Measurements from ENCODE around the gene RBM20. TPM values are rescaled to one million over a fixed set of nuclear protein-coding genes. Genes with fewer than 3 reads are reported as not detected.

The RBM20 gene
- total RNA-seq, 4 donors from 2014 or later, result 0.54 to 4.3 (median 1.5) TPM

- Histone ChIP-seq H3K27me3 (no peaks in the 10 kb centered on the region), H3K4me3 (replicated peaks in 1 of 3) (no peak overlapping the region), H3K4me1 (peaks cover 28 to 54% of the 10 kb centered on the region in 2 donors), H3K36me3 (no peaks in the 10 kb centered on the region), H3K9me3 (no peaks in the 10 kb centered on the region), H3K27ac (no peak overlapping the region)
- no peak for DNase-seq
- 82 to 84% methylated on average over 10 of the region's 10 CpGs for WGBS, 2 donors
- TF ChIP-seq, protein P1, sequence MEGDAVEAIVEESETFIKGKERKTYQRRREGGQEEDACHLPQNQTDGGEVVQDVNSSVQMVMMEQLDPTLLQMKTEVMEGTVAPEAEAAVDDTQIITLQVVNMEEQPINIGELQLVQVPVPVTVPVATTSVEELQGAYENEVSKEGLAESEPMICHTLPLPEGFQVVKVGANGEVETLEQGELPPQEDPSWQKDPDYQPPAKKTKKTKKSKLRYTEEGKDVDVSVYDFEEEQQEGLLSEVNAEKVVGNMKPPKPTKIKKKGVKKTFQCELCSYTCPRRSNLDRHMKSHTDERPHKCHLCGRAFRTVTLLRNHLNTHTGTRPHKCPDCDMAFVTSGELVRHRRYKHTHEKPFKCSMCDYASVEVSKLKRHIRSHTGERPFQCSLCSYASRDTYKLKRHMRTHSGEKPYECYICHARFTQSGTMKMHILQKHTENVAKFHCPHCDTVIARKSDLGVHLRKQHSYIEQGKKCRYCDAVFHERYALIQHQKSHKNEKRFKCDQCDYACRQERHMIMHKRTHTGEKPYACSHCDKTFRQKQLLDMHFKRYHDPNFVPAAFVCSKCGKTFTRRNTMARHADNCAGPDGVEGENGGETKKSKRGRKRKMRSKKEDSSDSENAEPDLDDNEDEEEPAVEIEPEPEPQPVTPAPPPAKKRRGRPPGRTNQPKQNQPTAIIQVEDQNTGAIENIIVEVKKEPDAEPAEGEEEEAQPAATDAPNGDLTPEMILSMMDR (IDR thresholded peaks at IDR 0.05), result no peak
- no peak for TF ChIP-seq POLR2A (IDR thresholded peaks at IDR 0.05)
- intact Hi-C loops (cut with DNase I), result no loop called here
These were observed 153.3 kb downstream of the RBM20 start for GRCh38 chr10:110797416-110797815.

DNA sequence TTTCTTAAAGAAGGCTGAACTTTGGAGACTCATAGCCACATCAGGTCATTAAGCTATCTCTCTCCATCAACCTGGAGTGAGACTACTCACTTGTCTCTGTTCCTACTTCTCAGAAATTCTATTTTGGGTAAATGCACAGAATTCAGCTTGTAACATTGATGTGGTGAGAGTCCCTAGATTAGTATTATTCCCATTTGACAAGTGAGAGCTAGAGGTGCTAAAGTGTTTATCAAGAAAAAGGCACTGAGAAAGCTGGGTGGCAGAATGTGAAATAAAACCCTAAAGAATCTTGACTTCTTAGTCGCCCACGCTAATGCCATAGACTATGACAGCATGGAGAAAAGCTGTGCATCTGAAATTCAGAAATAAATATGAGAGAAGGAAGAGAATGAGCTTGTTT is 154.2 kb downstream of the RBM20 start:
- Histone ChIP-seq H3K36me3 (no peaks in the 10 kb centered on the region), H3K4me1 (peaks cover 36 to 54% of the 10 kb centered on the region in 2 donors), H3K9me3 (no peaks in the 10 kb centered on the region), H3K4me3 (replicated peaks in 1 of 3) (no peak overlapping the region), H3K27ac (no peak overlapping the region), H3K27me3 (no peaks in the 10 kb centered on the region)
- intact Hi-C loops (cut with DNase I), result no loop called here
- 97 to 99% methylated on average over 2 of the region's 2 CpGs for WGBS, 2 donors
- DNase-seq, result no peak
- TF ChIP-seq POLR2A (IDR thresholded peaks at IDR 0.05), result no peak
- TF ChIP-seq, protein P1 (IDR thresholded peaks at IDR 0.05), result no peak

DNA sequence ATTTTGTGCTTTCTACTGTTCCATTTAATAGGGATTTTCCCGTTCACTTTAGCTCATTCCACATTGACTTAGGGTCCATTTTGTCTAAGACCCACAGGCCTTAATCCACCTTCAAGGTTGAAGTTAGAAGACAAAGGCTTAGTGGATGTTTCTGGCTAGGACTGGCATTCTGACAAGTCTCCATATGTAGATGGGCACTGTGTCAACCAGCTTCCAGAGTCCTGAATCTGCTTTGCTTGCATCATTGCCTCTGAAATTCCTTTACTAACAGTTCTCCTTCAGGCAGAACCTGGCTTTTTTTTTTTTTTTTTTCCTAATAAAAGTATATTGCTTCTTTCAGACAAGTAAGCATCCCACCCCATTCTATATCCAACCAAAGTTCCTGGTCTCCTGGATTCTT is 158.0 kb downstream of the RBM20 start:
- H3K27ac ChIP-seq, result peak overlapping the region; percentile 92 to 95 (median 94)
- intact Hi-C loops (cut with DNase I), result no loop called here
- no peaks in the 10 kb centered on the region for H3K9me3 ChIP-seq
- H3K27me3 ChIP-seq, result no peaks in the 10 kb centered on the region
- no peak overlapping the region for H3K4me3 ChIP-seq (replicated peaks in 1 of 3)
- no peaks in the 10 kb centered on the region for H3K36me3 ChIP-seq
- DNase-seq, result peak; percentile 64 to 68
- TF ChIP-seq, protein P1 (IDR thresholded peaks at IDR 0.05), result peak in 1 of 6 experiments; percentile 38
- TF ChIP-seq POLR2A (IDR thresholded peaks at IDR 0.05), result no peak
- WGBS, 2 donors, result 75 to 76% methylated on average over 1 of the region's 1 CpG
- H3K4me1 ChIP-seq, result peaks cover 17 to 47% of the 10 kb centered on the region in 2 donors

DNA sequence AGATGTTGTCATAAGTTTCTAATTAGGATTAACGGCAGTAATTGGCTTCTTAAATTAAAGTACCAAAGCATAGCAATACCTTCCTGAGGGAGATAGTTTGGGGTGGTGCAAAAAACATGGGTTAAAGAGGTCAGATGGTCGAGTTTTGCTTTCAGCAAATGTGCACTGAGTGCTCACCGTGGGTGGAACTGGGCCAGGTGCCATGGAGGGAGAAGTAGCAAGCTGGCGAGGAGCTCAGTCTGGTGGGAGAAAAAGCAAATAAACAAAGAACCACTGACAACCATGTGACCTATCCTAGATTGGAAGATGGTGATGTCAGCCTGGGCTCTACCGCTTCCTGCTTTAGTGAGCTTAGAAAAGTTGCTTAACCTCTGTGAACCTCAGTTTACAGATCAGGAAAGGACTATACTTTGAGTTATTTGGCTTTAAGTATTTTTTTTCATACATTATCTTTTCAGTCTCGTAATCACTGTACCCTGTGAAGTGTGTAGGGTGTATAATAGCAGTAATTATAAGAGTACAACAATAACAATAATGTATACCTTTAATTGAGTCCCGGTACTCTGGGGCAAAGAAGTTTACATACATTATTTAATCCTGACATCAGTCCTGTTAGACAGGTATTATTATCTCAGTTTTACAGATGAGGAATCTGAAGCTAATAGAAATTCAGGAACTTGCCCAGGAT is 158.6 kb downstream of the RBM20 start:
- H3K27ac ChIP-seq, result peak overlapping the region; percentile 92 to 95 (median 94)
- H3K36me3 ChIP-seq, result no peaks in the 10 kb centered on the region
- no peaks in the 10 kb centered on the region for H3K9me3 ChIP-seq
- 11 to 12% methylated on average over 7 of the region's 7 CpGs for WGBS, 2 donors
- intact Hi-C loops (cut with DNase I), result no loop called here
- peak; percentile 98 to 99 for DNase-seq
- H3K4me1 ChIP-seq, result peaks cover 17 to 47% of the 10 kb centered on the region in 2 donors
- H3K4me3 ChIP-seq (replicated peaks in 1 of 3), result no peak overlapping the region
- no peaks in the 10 kb centered on the region for H3K27me3 ChIP-seq
- TF ChIP-seq, protein P1 (IDR thresholded peaks at IDR 0.05), result no peak
- peak in 1 of 2 donors; percentile 66 for TF ChIP-seq POLR2A (IDR thresholded peaks at IDR 0.05)

DNA sequence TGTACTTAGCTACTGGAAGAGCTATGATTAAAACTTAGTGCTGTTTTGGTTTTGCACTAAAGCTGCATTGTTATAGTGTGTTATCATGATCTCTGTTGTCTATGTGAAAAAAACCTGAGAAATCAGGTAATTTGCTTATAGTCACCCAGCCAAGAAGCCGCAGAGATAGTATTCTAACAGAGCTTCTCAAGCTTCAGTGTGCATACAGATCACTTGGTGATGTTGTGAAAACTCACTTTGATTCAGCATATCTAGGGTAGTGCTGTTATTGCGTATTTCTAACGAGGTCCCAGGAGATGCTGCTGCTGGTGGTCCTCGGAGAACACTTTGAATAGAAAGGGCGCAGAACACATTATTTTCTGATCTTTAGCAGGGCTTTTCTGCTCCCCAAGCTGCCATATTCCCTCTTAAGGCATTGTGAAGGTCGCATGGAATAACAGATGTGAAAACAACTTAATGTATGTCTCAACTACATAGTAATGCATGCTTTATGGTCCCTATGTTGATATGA is 159.2 kb downstream of the RBM20 start:
- peak overlapping the region; percentile 92 to 95 (median 94) for H3K27ac ChIP-seq
- DNase-seq, result no peak
- peaks cover 17 to 47% of the 10 kb centered on the region in 2 donors for H3K4me1 ChIP-seq
- TF ChIP-seq POLR2A (IDR thresholded peaks at IDR 0.05), result no peak
- TF ChIP-seq, protein P1 (IDR thresholded peaks at IDR 0.05), result no peak
- intact Hi-C loops (cut with DNase I), result no loop called here
- H3K36me3 ChIP-seq, result no peaks in the 10 kb centered on the region
- H3K27me3 ChIP-seq, result no peaks in the 10 kb centered on the region
- H3K4me3 ChIP-seq (replicated peaks in 1 of 3), result no peak overlapping the region
- H3K9me3 ChIP-seq, result no peaks in the 10 kb centered on the region
- WGBS, 2 donors, result 71% methylated on average over 6 of the region's 6 CpGs

Data from thyroid gland (tissue), 4 donors.